ENCODE measurements around the gene RAMP2. TPM values are rescaled to one million over a fixed set of nuclear protein-coding genes. Genes with fewer than 3 reads are reported as not detected.

RAMP2 gene
- total and polyA plus RNA-seq, 2 of the 4 experiments (the other 2 are of a cell fraction), result 0.18 to 2.5 TPM

GRCh38 chr17:42809250-42809649, 48.2 kb downstream of the RAMP2 start:
- Histone ChIP-seq H3K36me3 (ENCODE audit: control insufficient read depth, insufficient read depth, low read length) (peaks cover 8% of the 10 kb centered on the region), H3K27me3 (ENCODE audit: control insufficient read depth, insufficient read depth, low read length) (no peaks in the 10 kb centered on the region), H3K56ac (ENCODE audit: extremely low read depth, insufficient read depth, low read length) (no peak overlapping the region), H2BK5ac (ENCODE audit: low read depth, low read length, poor library complexity, severe bottlenecking) (no peak overlapping the region), H3K4me2 (ENCODE audit: low read depth, low read length) (peak overlapping the region; percentile 39; the same call in 1 of the 2 replicates), H3K18ac (ENCODE audit: low read depth, low read length) (no peak overlapping the region), H2BK120ac (ENCODE audit: low read depth, low read length) (no peak overlapping the region), H3K79me1 (ENCODE audit: low read depth in 1 of 2, low read length in 2 of 2) (peaks cover 2 to 5% of the 10 kb centered on the region in 2 experiments; a peak in 2 of 4 replicates), H2BK15ac (ENCODE audit: low read depth, low read length) (no peak overlapping the region), H3K27ac (ENCODE audit: insufficient read depth, low read length) (no peak overlapping the region), H3K4ac (ENCODE audit: low read depth, low read length) (no peak overlapping the region), H2AK9ac (replicated peaks; ENCODE audit: low read depth, low read length, poor library complexity) (no peak overlapping the region), H4K8ac (ENCODE audit: low read depth in 2 of 2, low read length in 2 of 2) (no peak overlapping the region), H3K14ac (replicated peaks; ENCODE audit: low read depth, low read length) (no peak overlapping the region), H4K20me1 (ENCODE audit: insufficient read depth, low read length) (no peaks in the 10 kb centered on the region), H3K9me3 (ENCODE audit: control insufficient read depth, insufficient read depth, low read length) (no peaks in the 10 kb centered on the region), H3K4me3 (ENCODE audit: insufficient read depth, low read depth, low read length) (no peak overlapping the region), H3K9me1 (ENCODE audit: insufficient read depth, low read length) (peaks cover 5% of the 10 kb centered on the region; the same call in 1 of the 2 replicates), H3K23ac (ENCODE audit: low read depth, low read length) (no peak overlapping the region), H3K4me1 (ENCODE audit: control insufficient read depth, insufficient read depth, low read length) (no peaks in the 10 kb centered on the region), H2AFZ (replicated peaks; ENCODE audit: low read length, poor library complexity) (no peak overlapping the region), H4K5ac (ENCODE audit: low read depth, low read length) (no peak overlapping the region), H2BK20ac (ENCODE audit: low read depth, low read length) (no peak overlapping the region), H4K91ac (ENCODE audit: insufficient read depth, low read depth, low read length) (no peak overlapping the region), H2AK5ac (ENCODE audit: low read depth, low read length) (no peak overlapping the region), H3K9ac (ENCODE audit: low read depth, low read length) (no peak overlapping the region)
- TF ChIP-seq RAD21 (IDR thresholded peaks at IDR 0.05; ENCODE audit: low read length) (no peak), BHLHE40 (IDR thresholded peaks at IDR 0.05; ENCODE audit: low read depth, low read length) (peak; percentile 33; the same call in 1 of the 2 replicates), POLR2A (IDR thresholded peaks at IDR 0.05; ENCODE audit: low read depth, low read length) (no peak), MAZ (IDR thresholded peaks at IDR 0.05; ENCODE audit: borderline replicate concordance, low read depth, low read length) (peak; percentile 50; the same call in 1 of the 2 replicates), NFE2L2 (IDR thresholded peaks at IDR 0.05; ENCODE audit: low read depth, low read length) (no peak), FOS (IDR thresholded peaks at IDR 0.05; ENCODE audit: low read depth, low read length) (peak; percentile 67), MXI1 (IDR thresholded peaks at IDR 0.05; ENCODE audit: borderline replicate concordance, low read depth, low read length) (peak; percentile 66; the same call in 1 of the 2 replicates), RCOR1 (IDR thresholded peaks at IDR 0.05; ENCODE audit: insufficient replicate concordance, low read length) (peak; percentile 92), CHD1 (IDR thresholded peaks at IDR 0.05; ENCODE audit: low read depth, low read length) (no peak), MAFK (IDR thresholded peaks at IDR 0.05; ENCODE audit: low read depth, low read length) (no peak), CEBPB (IDR thresholded peaks at IDR 0.05; ENCODE audit: low read depth, low read length) (peak; percentile 97), ELK1 (IDR thresholded peaks at IDR 0.05; ENCODE audit: borderline replicate concordance, low read depth, low read length) (no peak), RFX5 (IDR thresholded peaks at IDR 0.05; ENCODE audit: low read depth, low read length) (no peak), SMC3 (IDR thresholded peaks at IDR 0.05; ENCODE audit: low read depth, low read length) (no peak)
- TF ChIP-seq, protein P1, sequence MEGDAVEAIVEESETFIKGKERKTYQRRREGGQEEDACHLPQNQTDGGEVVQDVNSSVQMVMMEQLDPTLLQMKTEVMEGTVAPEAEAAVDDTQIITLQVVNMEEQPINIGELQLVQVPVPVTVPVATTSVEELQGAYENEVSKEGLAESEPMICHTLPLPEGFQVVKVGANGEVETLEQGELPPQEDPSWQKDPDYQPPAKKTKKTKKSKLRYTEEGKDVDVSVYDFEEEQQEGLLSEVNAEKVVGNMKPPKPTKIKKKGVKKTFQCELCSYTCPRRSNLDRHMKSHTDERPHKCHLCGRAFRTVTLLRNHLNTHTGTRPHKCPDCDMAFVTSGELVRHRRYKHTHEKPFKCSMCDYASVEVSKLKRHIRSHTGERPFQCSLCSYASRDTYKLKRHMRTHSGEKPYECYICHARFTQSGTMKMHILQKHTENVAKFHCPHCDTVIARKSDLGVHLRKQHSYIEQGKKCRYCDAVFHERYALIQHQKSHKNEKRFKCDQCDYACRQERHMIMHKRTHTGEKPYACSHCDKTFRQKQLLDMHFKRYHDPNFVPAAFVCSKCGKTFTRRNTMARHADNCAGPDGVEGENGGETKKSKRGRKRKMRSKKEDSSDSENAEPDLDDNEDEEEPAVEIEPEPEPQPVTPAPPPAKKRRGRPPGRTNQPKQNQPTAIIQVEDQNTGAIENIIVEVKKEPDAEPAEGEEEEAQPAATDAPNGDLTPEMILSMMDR (conservative IDR thresholded peaks at IDR 0.05; ENCODE audit: low read depth, low read length), result no peak
- TF ChIP-seq, protein P2, sequence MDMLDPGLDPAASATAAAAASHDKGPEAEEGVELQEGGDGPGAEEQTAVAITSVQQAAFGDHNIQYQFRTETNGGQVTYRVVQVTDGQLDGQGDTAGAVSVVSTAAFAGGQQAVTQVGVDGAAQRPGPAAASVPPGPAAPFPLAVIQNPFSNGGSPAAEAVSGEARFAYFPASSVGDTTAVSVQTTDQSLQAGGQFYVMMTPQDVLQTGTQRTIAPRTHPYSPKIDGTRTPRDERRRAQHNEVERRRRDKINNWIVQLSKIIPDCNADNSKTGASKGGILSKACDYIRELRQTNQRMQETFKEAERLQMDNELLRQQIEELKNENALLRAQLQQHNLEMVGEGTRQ (IDR thresholded peaks at IDR 0.05; ENCODE audit: low read depth, low read length), result no peak
- ATAC-seq (ENCODE audit: low read depth) (peak; percentile 94), DNase-seq (peak; percentile 93)
- BruUV-seq (replicated peaks), result no TSS peak
- intact Hi-C loops (cut with micrococcal nuclease), result no loop called here
- CTCF ChIA-PET, result interaction anchor here (0.7 to 1.5 kb wide), 3 partner anchors 9 to 735 kb away, joined by 3 to 8 read pairs (median 3); no protein-coding TSS in a partner anchor
- POLR2A ChIA-PET (ENCODE audit: unreplicated experiment), result no interaction called here
- in situ Hi-C loops (cut with MboI; ENCODE audit: low sequenced_read_pairs), result no loop called here
- dilution Hi-C loops (cut with HindIII; ENCODE audit: low sequenced_read_pairs, unreplicated experiment), result no loop called here
- no CpG with 5 or more reads among the region's 3 CpGs for WGBS, 2 experiments (ENCODE audit: extremely low coverage in 2 of 2, insufficient read length in 1 of 2)
